HG03342 (cell line): ENCODE measurements around the gene DMD.

ENCODE experiments used
- ATAC-seq: cut with Tn5 transposase; IDR thresholded peaks from one replicate; pipeline ENCODE4 v1.9.1; 2021; ENCODE audit warnings: mild to moderate bottlenecking, moderate library complexity; ENCODE audit not compliant: unreplicated experiment

The DMD gene

DNA sequence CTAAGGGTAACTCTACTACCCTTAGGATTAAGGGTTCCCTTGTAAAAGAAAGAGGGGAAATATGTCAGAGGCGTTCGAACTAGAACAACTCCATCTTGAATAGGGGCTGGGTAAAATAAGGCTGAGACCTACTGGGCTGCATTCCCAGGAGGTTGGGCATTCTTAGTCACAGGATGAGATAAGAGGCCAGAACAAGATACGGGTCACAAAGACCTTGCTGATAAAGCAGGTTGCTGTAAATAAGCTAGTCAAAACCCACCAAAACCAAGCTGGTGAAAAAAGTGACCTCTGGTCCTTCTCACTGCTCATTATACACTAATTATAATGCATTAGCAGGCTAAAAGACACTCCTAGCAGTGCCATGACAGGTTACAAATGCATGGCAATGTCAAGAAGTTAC is 922.0 kb downstream of the DMD start:
- no peak for ATAC-seq

DNA sequence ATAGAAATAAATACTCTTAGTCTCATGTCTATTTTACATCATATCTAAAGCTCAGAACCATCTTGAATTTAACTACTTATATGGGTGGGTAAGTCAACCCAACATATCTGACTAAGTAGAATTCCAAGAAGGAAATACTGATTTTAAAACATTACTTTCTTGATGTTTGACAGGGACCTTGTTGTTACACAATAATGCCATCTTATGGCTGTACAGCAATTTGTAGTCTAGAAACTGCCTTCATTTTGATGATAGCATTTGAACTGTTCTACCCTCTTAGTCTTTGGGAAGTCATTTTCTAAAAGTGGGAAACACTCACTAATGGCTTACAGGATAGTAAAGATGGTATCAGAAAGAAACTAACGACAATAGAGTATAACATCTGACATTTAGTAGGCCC is 929.5 kb downstream of the DMD start:
- ATAC-seq: no peak

DNA sequence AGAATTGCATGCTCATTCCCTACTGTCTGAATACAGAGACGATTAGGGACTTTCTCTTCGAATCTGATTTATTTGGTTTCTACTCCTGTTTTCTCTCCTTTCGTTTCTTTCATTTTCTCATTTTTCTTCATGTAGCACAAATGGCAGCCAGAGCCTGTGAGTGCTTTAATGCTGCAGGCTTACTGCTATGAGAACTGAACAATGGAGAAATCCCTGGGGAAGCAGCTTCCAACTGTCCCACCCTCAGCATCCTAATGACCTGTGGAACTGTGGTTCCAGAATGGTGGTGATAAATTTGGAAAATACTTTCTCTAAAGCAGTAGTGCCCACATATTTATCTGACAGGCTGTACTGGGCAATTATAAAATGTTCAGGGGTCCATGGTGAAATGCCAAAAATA is 930.4 kb downstream of the DMD start:
- ATAC-seq: no peak

DNA sequence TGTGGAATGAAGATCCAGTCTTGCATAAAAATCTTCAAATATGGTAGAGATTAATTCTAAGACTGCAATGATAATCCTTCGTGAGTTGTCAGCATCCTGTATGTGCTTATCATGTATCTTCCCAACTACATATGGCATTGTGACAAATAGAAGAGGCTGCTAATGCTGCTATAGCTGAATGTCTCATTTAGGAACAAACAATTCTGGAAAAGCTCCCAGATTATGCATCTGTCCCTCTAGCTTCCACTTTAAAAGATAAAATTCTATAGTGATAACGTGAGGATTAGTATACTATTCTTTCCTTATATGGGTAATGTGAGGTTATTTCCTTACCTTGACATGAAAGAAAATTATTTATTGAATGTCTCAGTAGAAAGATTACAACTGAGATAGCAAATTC is 930.9 kb downstream of the DMD start:
- no peak for ATAC-seq

DNA sequence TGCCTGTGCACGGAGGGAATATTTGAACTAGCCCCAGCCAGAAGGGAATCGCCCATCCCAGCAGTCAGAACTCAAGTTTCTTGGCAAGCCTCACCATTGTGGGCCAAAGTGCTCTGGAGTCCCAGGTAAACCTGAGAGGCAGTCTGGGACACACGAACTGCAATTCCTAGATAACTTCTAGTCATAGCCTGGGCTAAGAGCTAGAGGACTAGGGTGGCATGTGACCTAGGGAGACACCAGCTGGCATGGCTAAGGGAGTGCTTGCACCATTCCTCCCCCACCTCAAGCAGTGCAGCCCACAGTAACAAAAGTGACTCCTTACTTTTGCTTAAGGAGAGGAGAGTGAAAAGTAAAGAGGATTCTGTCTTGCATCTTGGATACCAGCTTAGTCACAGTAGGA is 935.2 kb downstream of the DMD start:
- no peak for ATAC-seq

DNA sequence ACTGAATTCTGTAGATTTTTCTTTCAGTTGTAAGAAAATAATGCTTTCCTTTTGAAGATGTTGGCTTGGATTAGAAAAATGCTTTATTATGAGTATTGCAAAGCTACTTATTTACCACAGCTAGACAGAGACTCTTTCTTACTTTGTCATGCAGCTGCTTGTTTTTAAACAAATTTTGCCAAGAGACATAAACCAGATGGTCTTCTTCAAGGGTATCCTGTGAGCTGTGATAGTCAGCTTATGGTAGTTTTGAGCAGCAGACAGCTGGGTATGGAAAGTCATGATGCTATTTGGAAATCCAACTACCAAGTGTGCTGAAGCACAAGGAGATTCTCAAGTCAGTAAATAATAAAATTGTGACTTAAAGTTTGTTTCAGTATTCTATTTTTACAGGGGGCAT is 941.5 kb downstream of the DMD start:
- no peak for ATAC-seq

DNA sequence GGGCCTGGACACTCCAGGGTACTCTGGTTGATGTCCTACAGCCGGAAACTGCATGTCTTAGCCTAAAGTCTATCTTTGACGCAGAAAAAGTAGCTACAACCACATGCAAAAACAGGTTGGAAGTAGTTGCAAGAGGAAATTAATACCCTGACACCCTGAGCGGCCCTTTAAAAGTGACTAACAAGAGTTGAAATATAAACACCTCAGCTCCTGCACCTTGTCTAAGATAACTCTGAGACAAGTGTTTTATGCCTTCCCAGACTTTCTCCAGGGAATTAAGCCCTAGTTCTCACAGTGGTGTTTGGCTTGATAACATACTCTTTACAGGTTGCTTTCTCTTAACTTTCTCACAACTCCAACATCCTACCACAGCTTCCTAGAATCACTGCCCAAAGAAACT is 943.1 kb downstream of the DMD start:
- ATAC-seq: no peak

DNA sequence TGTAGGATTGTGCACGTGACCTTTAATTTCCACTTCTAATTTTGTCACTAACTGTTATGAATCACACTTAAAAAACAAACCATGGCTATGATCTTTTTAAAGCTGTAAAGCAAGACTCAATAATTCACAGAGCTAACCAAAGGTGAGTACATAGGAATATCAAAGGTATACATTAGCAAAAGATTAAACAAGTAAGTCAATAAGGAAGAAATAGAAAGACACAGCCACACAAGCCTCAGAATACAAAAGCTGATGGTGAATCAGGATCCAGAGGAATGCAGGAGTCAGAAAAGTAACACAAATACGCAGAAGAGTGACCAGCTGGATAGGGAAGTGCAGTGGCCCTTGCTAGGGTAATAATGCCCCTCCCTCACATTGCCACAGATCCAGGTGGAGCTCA is 943.6 kb downstream of the DMD start:
- ATAC-seq: no peak

DNA sequence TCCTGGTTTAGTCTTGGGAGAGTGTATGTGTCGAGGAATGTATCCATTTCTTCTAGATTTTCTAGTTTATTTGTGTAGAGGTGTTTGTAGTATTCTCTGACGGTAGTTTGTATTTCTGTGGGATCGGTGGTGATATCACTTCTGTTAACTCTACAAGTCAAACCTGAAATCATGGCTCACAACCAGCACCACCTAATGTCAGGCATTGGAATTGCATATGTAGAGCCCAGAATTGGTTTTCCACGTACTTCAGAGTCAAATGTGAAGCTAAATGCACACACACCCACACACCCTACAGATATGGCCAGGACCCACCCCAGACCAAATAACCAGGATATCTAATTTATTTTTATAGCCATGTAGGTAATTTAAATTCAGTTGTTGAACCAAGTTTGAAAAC is 964.7 kb downstream of the DMD start:
- peak; percentile 86 for ATAC-seq

DNA sequence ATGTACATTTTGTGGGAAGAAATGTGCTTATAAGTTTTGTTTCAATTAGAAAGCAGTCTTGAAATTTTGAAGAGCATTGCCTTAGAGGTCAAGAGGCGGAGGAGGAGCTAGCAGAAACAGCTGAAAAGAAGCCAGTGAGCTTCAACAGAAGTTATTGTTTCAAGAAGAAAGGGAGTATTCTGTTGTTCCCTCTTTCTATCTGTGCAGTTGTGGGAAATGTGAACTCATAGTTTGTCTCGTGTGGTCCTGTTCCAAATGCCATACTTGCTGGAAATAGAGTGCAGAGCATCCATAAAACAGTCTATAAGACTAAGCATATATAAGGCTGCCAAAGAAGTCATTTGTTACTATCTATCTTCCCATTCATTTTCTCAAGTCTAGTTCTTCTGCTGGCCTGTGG is 1015.7 kb downstream of the DMD start:
- no peak for ATAC-seq

DNA sequence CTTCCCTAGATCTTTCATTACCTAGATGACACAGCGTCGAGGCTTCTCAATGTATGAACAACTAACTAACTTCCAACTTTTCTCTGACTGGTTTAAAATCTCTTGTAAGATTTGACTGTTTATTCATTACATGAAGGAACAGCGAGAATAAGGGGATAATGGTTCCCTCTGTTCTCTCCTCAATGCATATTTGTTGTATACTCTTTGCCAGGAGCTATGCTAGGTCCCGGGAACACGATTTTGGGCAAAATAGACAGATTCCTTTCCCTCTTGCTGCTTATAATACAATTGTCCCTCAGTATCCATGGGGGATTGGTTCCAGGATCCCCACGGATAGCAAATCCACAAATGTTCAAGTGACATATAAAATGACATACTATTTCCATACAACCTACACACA is 1020.0 kb downstream of the DMD start:
- ATAC-seq: no peak

DNA sequence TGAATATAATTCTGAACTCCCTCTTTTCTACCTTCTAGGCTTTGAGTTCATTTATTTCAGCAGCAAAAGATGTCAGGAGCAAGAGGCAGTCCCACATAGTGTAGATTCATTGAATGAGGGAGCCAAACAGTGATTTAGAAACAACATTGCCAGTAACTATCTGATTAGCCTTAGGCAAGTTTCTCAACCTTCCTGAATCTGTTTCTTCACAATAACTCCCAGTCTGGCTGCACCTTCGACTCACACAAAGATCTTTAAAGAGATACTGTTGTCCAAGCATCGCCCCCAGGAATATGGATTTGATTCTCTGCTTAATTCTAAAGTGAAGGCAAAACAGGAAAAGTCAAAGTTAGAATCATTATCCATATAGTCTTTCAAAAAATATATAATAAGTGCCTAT is 1026.2 kb downstream of the DMD start:
- ATAC-seq: no peak

DNA sequence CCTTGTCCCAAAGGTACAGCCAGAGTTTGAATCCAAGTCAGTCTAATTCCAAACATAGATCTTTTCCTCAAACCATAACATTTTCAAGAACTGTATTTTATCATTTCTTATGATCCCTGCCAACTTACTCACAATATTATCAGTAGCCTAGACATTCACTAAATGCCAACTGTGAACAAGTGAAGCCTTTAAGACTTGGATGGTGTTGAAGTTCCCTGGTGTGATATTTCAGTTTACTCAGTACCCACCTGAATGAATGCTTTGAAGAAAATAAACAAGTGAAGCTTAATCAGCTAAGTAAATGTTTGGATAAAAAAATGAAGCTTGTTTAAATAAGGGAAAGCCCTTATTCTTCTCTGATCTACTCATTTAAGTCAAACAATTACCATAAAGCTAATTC is 1028.3 kb downstream of the DMD start:
- no peak for ATAC-seq

DNA sequence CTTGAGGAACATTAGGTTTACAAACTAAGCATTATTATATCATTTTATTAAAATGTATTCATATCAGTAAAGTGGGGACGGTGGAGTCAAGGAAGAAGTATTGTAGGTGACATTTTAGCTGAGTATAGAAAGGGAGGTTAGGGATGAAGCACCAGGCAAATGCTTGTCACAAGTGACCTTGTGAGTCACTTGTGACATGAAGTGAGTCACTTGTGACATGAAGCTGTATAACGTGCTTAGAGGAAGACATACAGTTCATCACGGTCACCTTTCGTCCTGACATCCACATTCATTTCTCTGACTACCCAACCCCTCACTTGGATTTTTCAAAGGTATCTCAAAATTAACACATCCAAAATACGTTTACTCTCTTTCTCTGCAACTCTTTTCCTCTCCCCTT is 1034.8 kb downstream of the DMD start:
- no peak for ATAC-seq

DNA sequence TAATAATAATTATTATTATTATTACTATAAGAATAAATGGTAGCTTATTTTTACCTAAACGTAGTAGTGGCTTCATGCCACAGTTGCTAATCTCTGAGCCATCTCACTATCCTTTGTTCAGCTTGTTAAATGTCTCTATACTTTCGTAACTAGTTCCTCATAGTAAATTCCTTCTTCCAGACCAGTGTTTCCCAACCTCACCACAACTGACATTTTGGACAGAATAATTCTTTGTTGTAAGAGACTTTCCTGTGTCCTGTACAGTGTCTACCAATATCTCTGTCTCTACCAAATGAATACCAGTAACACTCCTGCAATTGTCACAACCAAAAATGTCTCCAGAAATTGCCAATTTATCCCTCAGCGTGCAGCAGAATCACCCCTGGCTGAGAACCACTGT is 1040.9 kb downstream of the DMD start:
- no peak for ATAC-seq

DNA sequence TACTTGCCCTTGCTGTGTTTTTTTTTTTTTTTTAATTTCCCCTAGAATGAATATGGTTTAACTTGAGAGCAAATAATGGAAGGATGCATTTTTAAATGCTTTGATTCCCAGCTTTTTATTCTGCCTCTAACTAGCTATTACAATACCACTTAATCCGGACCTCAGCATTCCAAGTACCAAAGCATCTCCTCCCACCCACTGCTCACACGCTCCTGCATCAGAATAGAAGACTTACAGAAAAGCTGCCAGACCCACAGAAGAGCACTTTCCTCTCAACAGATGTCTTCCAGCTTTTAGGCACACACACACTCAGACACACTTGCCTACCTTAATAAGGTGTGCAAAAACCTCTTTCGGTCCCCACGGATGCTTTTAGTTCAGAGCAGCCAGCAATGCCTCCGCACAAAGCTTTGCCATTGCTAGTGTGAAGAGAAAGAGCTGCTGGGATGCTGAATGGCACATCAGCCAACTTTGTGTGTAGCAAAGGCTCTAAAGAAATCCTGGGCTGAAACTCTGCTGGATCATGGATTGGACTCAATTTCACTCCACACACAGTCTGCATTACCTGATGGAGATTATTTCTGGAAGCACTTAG is 1056.2 kb downstream of the DMD start:
- ATAC-seq: no peak

DNA sequence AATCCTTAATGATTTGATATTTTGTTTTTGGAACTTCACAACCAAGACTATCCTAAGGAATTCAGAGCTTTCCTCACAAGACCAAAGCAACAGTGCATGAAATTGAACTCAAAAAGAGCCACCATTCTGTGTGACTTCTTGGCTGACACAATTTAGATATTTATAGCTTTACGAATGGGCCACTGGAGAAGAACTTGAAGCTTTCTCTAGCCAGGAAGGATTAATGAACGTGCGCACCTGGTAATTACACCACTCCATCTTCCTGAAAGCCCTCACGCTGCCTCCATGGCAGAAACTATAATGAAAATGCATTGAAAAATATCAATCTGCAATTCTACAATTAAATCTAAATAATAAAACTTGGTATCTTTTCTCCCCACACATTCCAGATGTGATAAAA is 1057.8 kb downstream of the DMD start:
- no peak for ATAC-seq

DNA sequence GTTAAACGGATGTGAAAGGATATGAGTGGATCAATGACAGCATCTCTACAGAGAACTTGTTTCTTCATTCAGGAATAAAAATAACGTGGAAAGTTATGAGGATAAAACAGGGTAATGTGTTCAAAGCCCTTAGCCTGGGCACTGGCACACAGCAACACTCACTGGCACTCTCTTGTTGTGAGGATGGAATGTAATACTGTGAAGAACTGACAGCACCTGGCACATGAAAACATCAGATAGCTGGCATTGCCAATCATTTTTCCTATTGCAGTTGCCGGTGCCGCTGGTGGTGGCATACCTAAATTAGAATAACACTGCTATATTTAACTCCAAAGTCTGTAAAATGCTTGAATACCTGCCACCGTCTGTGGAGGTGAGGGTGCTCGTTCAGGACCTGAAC is 1061.2 kb downstream of the DMD start:
- no peak for ATAC-seq

DNA sequence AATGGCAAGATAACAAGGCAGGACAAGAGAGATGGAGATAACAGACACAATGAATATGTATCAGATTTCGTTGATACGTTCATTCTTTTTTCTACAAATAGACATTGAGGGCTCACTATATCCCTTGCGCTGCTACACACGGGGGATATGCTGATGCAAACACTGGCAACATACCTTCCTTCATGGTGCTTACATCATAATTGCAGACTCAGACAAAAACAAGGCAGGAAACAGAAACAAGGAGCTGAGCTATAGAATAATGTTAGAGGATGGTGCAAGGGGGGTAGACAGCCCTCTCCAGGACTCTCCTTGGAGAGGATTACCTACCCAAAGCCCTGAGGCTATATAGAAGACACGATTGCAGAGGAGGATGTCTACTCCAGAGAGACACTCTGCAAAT is 1069.5 kb downstream of the DMD start:
- ATAC-seq: no peak

DNA sequence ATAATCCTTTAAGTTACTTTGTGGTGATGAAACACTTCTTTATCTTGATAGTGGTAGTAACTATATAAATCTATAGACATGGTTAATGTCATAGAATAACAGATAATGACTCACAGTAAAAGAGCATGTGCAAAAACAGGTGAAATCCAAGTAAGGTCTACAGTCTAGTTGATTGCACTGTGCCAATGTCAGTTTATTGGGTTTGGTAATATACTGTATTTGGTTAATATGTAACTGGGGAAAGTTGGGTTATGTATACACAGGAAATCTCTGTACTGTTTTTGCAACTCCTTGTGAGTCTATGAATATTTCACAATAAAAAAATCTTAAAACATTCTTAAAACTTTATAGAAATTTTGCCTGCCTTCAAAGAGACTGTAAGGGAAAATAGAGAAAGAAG is 1071.9 kb downstream of the DMD start:
- no peak for ATAC-seq

DNA sequence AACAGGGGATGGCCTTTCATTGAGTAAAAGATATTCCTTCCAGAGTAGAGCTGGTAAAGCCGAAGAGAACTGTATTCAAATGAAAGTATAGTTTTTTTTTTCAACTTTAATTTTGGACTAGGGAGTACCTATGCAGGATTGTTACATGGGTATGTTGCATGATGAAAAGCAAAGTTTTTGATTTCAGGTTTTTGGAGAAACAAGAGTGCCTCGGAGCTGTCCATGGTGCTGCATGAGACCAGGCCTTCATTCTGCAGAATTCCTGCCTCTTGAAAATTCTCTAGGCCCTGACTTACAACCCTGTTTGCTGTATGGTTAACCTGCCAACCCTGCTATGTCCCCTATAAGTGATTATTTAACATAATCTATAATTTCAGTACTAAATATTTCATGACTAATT is 1073.8 kb downstream of the DMD start:
- ATAC-seq: no peak

DNA sequence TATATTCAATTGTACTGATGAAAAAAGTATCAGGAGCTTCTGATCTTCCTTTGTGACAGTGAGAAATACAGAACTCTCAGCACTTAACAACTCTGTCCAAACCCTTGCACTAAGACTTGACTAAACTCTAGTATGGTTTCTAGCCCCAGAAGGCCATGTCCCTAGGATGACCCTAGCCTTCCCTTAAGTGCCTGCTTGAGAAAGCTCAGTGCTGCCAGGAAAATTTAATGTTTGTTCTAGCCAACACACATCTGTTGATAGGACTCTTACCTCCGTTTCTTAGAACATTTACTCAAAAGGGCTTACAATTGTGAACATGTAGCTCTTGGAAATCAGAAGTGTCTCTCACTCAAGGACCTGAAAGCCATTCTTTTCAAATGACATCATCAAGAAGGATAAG is 1084.4 kb downstream of the DMD start:
- ATAC-seq: no peak

DNA sequence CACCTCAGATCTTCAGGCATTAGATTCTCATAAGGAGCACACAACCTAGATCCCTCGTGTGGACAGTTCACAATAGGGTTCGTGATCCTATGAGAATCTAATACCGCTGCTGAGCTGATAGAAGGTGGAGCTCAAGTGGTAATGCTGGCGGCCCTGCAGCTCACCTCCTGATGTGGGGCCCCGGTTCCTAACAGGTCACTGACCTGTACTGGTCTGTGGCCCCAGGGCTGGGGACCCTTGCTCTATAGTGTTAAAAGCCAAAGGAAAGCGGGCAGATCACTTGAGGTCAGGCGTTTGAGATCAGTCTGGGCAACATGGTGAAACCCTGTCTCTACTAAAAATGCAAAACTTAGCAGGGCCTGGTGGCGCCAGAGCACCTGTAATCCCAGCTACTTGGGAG is 1092.5 kb downstream of the DMD start:
- no peak for ATAC-seq

DNA sequence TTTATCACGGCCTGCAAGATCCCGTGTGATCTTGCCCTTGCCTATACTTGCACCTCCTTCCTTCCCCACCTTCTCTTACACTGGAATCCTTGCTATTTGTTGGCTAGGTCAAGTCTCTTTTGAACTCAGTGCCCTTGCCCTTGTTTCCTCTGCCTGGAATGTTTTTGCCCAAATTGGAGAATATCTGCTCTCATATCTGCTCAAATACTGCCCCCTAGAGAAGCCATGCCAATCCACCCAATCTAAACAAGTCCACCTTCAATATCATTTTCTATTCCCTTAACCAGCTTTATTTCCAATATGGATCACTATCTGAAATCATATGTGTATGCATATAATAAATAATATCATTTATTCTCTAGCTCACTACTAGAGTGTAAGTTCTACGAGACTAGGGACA is 1095.3 kb downstream of the DMD start:
- no peak for ATAC-seq
